H1 (cell line): Measurements from ENCODE around the gene MAS1. TPM values are rescaled to one million over a fixed set of nuclear protein-coding genes. Genes with fewer than 3 reads are reported as not detected.

Experiments
- CTCF ChIA-PET: fragments of 300-600 bp; sonication (Branson Sonifier 250); formaldehyde crosslinking; loops from one replicate; lab custom pipeline; 2021; ENCODE audit not compliant: partially characterized antibody; lab: Charles Lee
- POLR2A ChIA-PET: fragments of 300-600 bp; sonication (Branson Sonifier 250); formaldehyde crosslinking; loops from one replicate; lab custom pipeline; 2021; ENCODE audit warnings: inconsistent platforms; ENCODE audit not compliant: partially characterized antibody; lab: Charles Lee
- DNase-seq, 2 experiments: peaks; one replicate each; pipeline versions ENCODE4 v3.0.0 to v3.0.0-alpha.2; 2010 to 2022; ENCODE audit warnings: low spot score in 2 of 2, low read depth in 1 of 2, mixed read lengths in 1 of 2
- FAIRE-seq: peaks from 2 replicates; lab custom pipeline; 2011; peaks lifted over from hg19 to GRCh38; lab: Jason Lieb, UNC
- H2AFZ ChIP-seq: 2 replicates; pipeline ENCODE4 v1.8.1; 2012; ENCODE audit warnings: low read length, inconsistent platforms
- H2AK5ac ChIP-seq: 2 replicates; pipeline ENCODE4 v1.6.1; 2013; ENCODE audit warnings: low read depth, low read length
- H2BK120ac ChIP-seq: replicated peaks from 2 replicates; pipeline ENCODE3; 2013; ENCODE audit warnings: low read depth, low read length, inconsistent platforms
- H2BK12ac ChIP-seq: 2 replicates; pipeline ENCODE4 v1.6.1; 2013; ENCODE audit warnings: low read depth, low read length
- H2BK15ac ChIP-seq: 2 replicates; pipeline ENCODE4 v1.6.1; 2013; ENCODE audit warnings: low read length
- H2BK20ac ChIP-seq: 2 replicates; pipeline ENCODE4 v1.6.1; 2013; ENCODE audit warnings: low read length
- H2BK5ac ChIP-seq: 2 replicates; pipeline ENCODE4 v1.6.1; 2013; ENCODE audit warnings: low read depth, low read length
- H3K14ac ChIP-seq: 2 replicates; pipeline ENCODE4 v1.6.1; 2013; ENCODE audit warnings: inconsistent platforms; ENCODE audit not compliant: insufficient read length
- H3K18ac ChIP-seq: 2 replicates; pipeline ENCODE4 v1.6.1; 2013; ENCODE audit warnings: low read length; ENCODE audit errors: extremely low read depth
- H3K23ac ChIP-seq: 2 replicates; pipeline ENCODE4 v1.6.1; 2013; ENCODE audit warnings: inconsistent platforms; ENCODE audit not compliant: insufficient read length
- H3K23me2 ChIP-seq: 2 replicates; pipeline ENCODE4 v1.6.1; 2013; ENCODE audit warnings: low read depth, low read length
- H3K27ac ChIP-seq: 2 replicates; pipeline ENCODE4 v1.6.1; 2011; ENCODE audit warnings: low read depth, low read length, inconsistent platforms
- H3K27me3 ChIP-seq, 4 experiments: replicated peaks in 1 of 4; 1 replicate in 1 of 4; 2 replicates in 3 of 4; pipeline versions ENCODE4 v1.6.1 to v1.8.1; 2011 to 2013; ENCODE audit warnings: low read length in 3 of 4, mild to moderate bottlenecking in 3 of 4, inconsistent platforms in 2 of 4, mixed read lengths in 2 of 4, moderate library complexity in 1 of 4; ENCODE audit not compliant: control insufficient read depth in 3 of 4, insufficient read depth in 3 of 4; ENCODE audit errors: extremely low read depth in 1 of 4
- H3K36me3 ChIP-seq, 4 experiments: 2 replicates each; pipeline versions ENCODE4 v1.6.1 to v1.8.1; 2011 to 2013; ENCODE audit warnings: mild to moderate bottlenecking in 4 of 4, low read length in 3 of 4, moderate library complexity in 2 of 4, control low read depth in 1 of 4, inconsistent platforms in 1 of 4; ENCODE audit not compliant: insufficient read depth in 4 of 4, control insufficient read depth in 2 of 4
- H3K4ac ChIP-seq: replicated peaks from 2 replicates; pipeline ENCODE3; 2013; ENCODE audit warnings: low read length, low read depth, mixed read lengths, inconsistent platforms; ENCODE audit not compliant: insufficient read length
- H3K4me1 ChIP-seq, 4 experiments: replicated peaks in 1 of 4; 1 replicate in 1 of 4; 2 replicates in 3 of 4; pipeline versions ENCODE4 v1.6.1 to v1.8.1; 2011 to 2013; ENCODE audit warnings: low read length in 3 of 4, inconsistent platforms in 2 of 4, mixed read lengths in 1 of 4; ENCODE audit not compliant: insufficient read depth in 4 of 4, control insufficient read depth in 3 of 4
- H3K4me2 ChIP-seq, 2 experiments: 2 replicates each; pipeline versions ENCODE4 v1.6.1 to v1.8.1; 2011 to 2013; ENCODE audit warnings: low read depth in 2 of 2, low read length in 2 of 2, control low read depth in 1 of 2, inconsistent platforms in 1 of 2, mild to moderate bottlenecking in 1 of 2; ENCODE audit not compliant: insufficient read depth in 1 of 2
- H3K4me3 ChIP-seq, 4 experiments: fragments of 200-600, 300-600 bp in 1 of 4; sonication (generic), shearing (Covaris generic), sonication (Bioruptor Twin) in 1 of 4; 2 replicates each; pipeline versions ENCODE4 v1.5.1 to v1.8.1; 2011 to 2016; ENCODE audit warnings: low read length in 4 of 4, low read depth in 3 of 4, control low read depth in 2 of 4, inconsistent platforms in 2 of 4, mild to moderate bottlenecking in 2 of 4, mixed read lengths in 1 of 4, moderate library complexity in 1 of 4; ENCODE audit not compliant: insufficient read depth in 2 of 4; ENCODE audit errors: extremely low read depth in 1 of 4
- H3K56ac ChIP-seq: replicated peaks from 2 replicates; pipeline ENCODE3; 2013; ENCODE audit warnings: low read depth, mild to moderate bottlenecking, mixed read lengths, low read length, inconsistent platforms; ENCODE audit not compliant: insufficient read length
- H3K79me1 ChIP-seq: 2 replicates; pipeline ENCODE4 v1.6.1; 2013; ENCODE audit warnings: low read depth, low read length, control low read depth
- H3K79me2 ChIP-seq, 2 experiments: 2 replicates each; pipeline versions ENCODE4 v1.6.1 to v1.8.1; 2012 to 2013; ENCODE audit warnings: low read length in 2 of 2, mild to moderate bottlenecking in 2 of 2, inconsistent platforms in 1 of 2; ENCODE audit not compliant: insufficient read depth in 2 of 2, control insufficient read depth in 1 of 2
- H3K9ac ChIP-seq, 4 experiments: replicated peaks in 1 of 4; 1 replicate in 1 of 4; 2 replicates in 3 of 4; pipeline versions ENCODE4 v1.6.1 to v1.8.1; 2011 to 2013; ENCODE audit warnings: low read depth in 3 of 4, low read length in 3 of 4, control low read depth in 2 of 4, mild to moderate bottlenecking in 2 of 4, moderate library complexity in 2 of 4, inconsistent platforms in 1 of 4; ENCODE audit errors: extremely low read depth in 1 of 4
- H3K9me3 ChIP-seq, 2 experiments: 2 replicates each; pipeline versions ENCODE4 v1.6.1 to v1.8.1; 2012 to 2013; ENCODE audit warnings: mild to moderate bottlenecking in 2 of 2, moderate library complexity in 2 of 2, control low read depth in 1 of 2, inconsistent platforms in 1 of 2, low read depth in 1 of 2, low read length in 1 of 2, mixed read lengths in 1 of 2; ENCODE audit not compliant: insufficient read depth in 2 of 2
- H4K20me1 ChIP-seq, 2 experiments: replicated peaks in 1 of 2; 2 replicates each; pipeline versions ENCODE3 to v1.8.1; 2011 to 2013; ENCODE audit warnings: inconsistent platforms in 2 of 2, low read length in 2 of 2, mild to moderate bottlenecking in 1 of 2; ENCODE audit not compliant: insufficient read depth in 2 of 2, control insufficient read depth in 1 of 2
- H4K5ac ChIP-seq: 2 replicates; pipeline ENCODE4 v1.6.1; 2013; ENCODE audit warnings: low read length, low read depth, mixed read lengths, inconsistent platforms; ENCODE audit not compliant: insufficient read length
- H4K8ac ChIP-seq: 2 replicates; pipeline ENCODE4 v1.8.0; 2013; ENCODE audit warnings: mild to moderate bottlenecking, moderate library complexity, low read length, inconsistent platforms; ENCODE audit not compliant: insufficient read depth; ENCODE audit errors: extremely low read depth
- H4K91ac ChIP-seq: replicated peaks from 2 replicates; pipeline ENCODE3; 2013; ENCODE audit warnings: low read length, mixed read lengths, inconsistent platforms; ENCODE audit not compliant: insufficient read length
- ATF2 ChIP-seq: IDR thresholded peaks from 2 replicates; pipeline ENCODE4 v1.6.1; 2012; ENCODE audit warnings: low read length, inconsistent platforms
- CBX5 ChIP-seq: fragments of 300-800, 300-1000 bp; sonication (generic); IDR thresholded peaks from 2 replicates; pipeline ENCODE4 v1.7.1; 2016; ENCODE audit warnings: antibody characterized with exemption, low read length, low read depth
- CTBP2 ChIP-seq: IDR thresholded peaks from 2 replicates; pipeline ENCODE4 v1.7.0; 2011; ENCODE audit warnings: borderline replicate concordance, mild to moderate bottlenecking, moderate library complexity, mixed read lengths, low read length; ENCODE audit not compliant: insufficient read depth, insufficient read length
- FOSL1 ChIP-seq: IDR thresholded peaks from 2 replicates; pipeline ENCODE4 v1.6.1; 2011; ENCODE audit warnings: mild to moderate bottlenecking, low read depth, low read length, moderate library complexity; ENCODE audit not compliant: insufficient read depth
- GTF2F1 ChIP-seq: IDR thresholded peaks from 2 replicates; pipeline ENCODE4 v1.6.1; 2012; ENCODE audit warnings: low read depth, low read length, improper control_type of control experiment, borderline replicate concordance
- KDM1A ChIP-seq: fragments of 200-600, 300-600 bp; sonication (generic); IDR thresholded peaks from 2 replicates; pipeline ENCODE4 v1.7.1; 2016; ENCODE audit warnings: mild to moderate bottlenecking, low read length, borderline replicate concordance
- NRF1 ChIP-seq: IDR thresholded peaks from 2 replicates; pipeline ENCODE4 v1.6.1; 2011; ENCODE audit warnings: mild to moderate bottlenecking, low read depth, low read length, improper control_type of control experiment
- RFX5 ChIP-seq: IDR thresholded peaks from 2 replicates; pipeline ENCODE4 v1.6.1; 2011; ENCODE audit warnings: low read depth, low read length, improper control_type of control experiment, borderline replicate concordance
- SAP30 ChIP-seq: fragments of 300-600 bp; sonication (generic); IDR thresholded peaks from 2 replicates; pipeline ENCODE4 v1.7.1; 2012; ENCODE audit warnings: low read length, moderate library complexity, mild to moderate bottlenecking, inconsistent platforms; ENCODE audit not compliant: insufficient read depth, insufficient replicate concordance
- SP2 ChIP-seq: IDR thresholded peaks from 2 replicates; pipeline ENCODE4 v1.6.1; 2012; ENCODE audit warnings: mild to moderate bottlenecking, low read length, inconsistent platforms
- WGBS, 2 experiments: shearing (Covaris generic) in 1 of 2; methylation state at CpG; one replicate each; pipeline versions ENCODE4 v1.1.6 to v1.1.7; 2013 to 2015; ENCODE audit warnings: low lambda C conversion rate in 2 of 2, mixed read lengths in 2 of 2, inconsistent platforms in 1 of 2, low coverage in 1 of 2, missing lambda C conversion rate in 1 of 2; ENCODE audit not compliant: insufficient replicate concordance in 2 of 2, insufficient coverage in 1 of 2, insufficient read length in 1 of 2; ENCODE audit errors: extremely low coverage in 1 of 2, missing lambda C conversion rate in 1 of 2; 5-methylcytosine and 5-hydroxymethylcytosine counted together
- polyA plus RNA-seq, 7 experiments: library from polyadenylated mRNA; depleted of rRNA in 3 of 7; stranded (reverse) in 5 of 7; unstranded in 2 of 7; fragments of >200 nt in 5 of 7; fragments of 200-250 nt in 2 of 7; gene quantifications; 1 replicate in 5 of 7; 2 replicates in 1 of 7; 4 replicates in 1 of 7; pipeline versions ENCODE4 v1.2.1 to v1.2.3, GENCODE V29; 2011 to 2013; ENCODE audit warnings: missing spikeins in 2 of 7, mixed read lengths in 2 of 7
- total RNA-seq: library from RNA; stranded (reverse); fragmentation: NEBNext Ultra II Directional; extraction: Animal tissue kit (Norgen Biotek cat#: 25700); gene quantifications from 2 replicates; pipeline ENCODE4 v1.2.1, GENCODE V29; 2021

Gene MAS1
- total and polyA plus RNA-seq, 2 of the 8 experiments (the other 6 are each of a cell fraction or from before 2014, with no cell fraction given) = 0.02 TPM; not detected in 1

GRCh38 chr6:159871241-159871640 is 19.5 kb upstream of the MAS1 start:
- ChIA-PET POLR2A (no interaction called here), CTCF (interaction anchor here (1.9 kb wide), 1 partner anchor 71 kb away, joined by 4 read pairs; no protein-coding TSS in a partner anchor)
- H3K9ac ChIP-seq = no peak overlapping the region
- no peak overlapping the region for H3K27ac ChIP-seq
- WGBS, 2 experiments = 100% methylated on average over 1 of the region's 1 CpG; no CpG with 5 or more reads in 1 of the 2 experiments
- no peak overlapping the region for H3K4ac ChIP-seq
- H4K5ac ChIP-seq = no peak overlapping the region
- no peak overlapping the region for H3K23ac ChIP-seq
- H2BK20ac ChIP-seq = no peak overlapping the region
- H3K4me2 ChIP-seq = no peak overlapping the region
- no peak overlapping the region for H4K91ac ChIP-seq
- no peaks in the 10 kb centered on the region for H3K79me1 ChIP-seq
- H3K18ac ChIP-seq = no peak overlapping the region
- H2AFZ ChIP-seq = no peak overlapping the region
- H2BK120ac ChIP-seq = no peak overlapping the region
- no peak overlapping the region for H2BK12ac ChIP-seq
- H3K14ac ChIP-seq = no peak overlapping the region
- H3K4me1 ChIP-seq = peaks cover 0 to 7% (median 4%) of the 10 kb centered on the region in 4 experiments; a peak in 5 of 7 replicates
- 0 out of 2 replicates have a peak overlapping the region, but pooled peaks have one; percentile 6 for H2BK15ac ChIP-seq
- no peaks in the 10 kb centered on the region for H3K79me2 ChIP-seq
- TF ChIP-seq ATF2 (no peak), CBX5 (no peak), GTF2F1 (no peak), RFX5 (no peak), KDM1A (no peak), SP2 (no peak), FOSL1 (no peak), NRF1 (no peak), CTBP2 (no peak), SAP30 (no peak)
- no peaks in the 10 kb centered on the region for H3K36me3 ChIP-seq
- no peak overlapping the region for H4K8ac ChIP-seq
- H3K4me3 ChIP-seq = no peak overlapping the region
- H4K20me1 ChIP-seq = no peaks in the 10 kb centered on the region
- H3K27me3 ChIP-seq = no peaks in the 10 kb centered on the region
- no peak for DNase-seq
- no peak for FAIRE-seq
- H3K56ac ChIP-seq = no peak overlapping the region
- no peak overlapping the region for H2AK5ac ChIP-seq
- no peak overlapping the region for H2BK5ac ChIP-seq
- no peaks in the 10 kb centered on the region for H3K23me2 ChIP-seq
- no peaks in the 10 kb centered on the region for H3K9me3 ChIP-seq
